Left ventricle myocardium inferior (tissue), 1 donor: Measurements from ENCODE around the gene C1orf159. TPM values are rescaled to one million over a fixed set of nuclear protein-coding genes. Genes with fewer than 3 reads are reported as not detected.

Source experiments
- DNase-seq: peaks from one replicate; pipeline ENCODE4 v3.0.0-alpha.2; 2020
- H3K27ac ChIP-seq: fragments of 200-600 bp; replicated peaks from 2 replicates; pipeline ENCODE4 v1.8.0; 2021
- H3K27me3 ChIP-seq: fragments of 200-600 bp; 2 replicates; pipeline ENCODE4 v1.8.0; 2021; ENCODE audit warnings: low read depth
- H3K36me3 ChIP-seq: fragments of 200-600 bp; 2 replicates; pipeline ENCODE4 v1.8.0; 2021
- H3K4me1 ChIP-seq: fragments of 200-600 bp; 2 replicates; pipeline ENCODE4 v1.8.0; 2021
- H3K4me3 ChIP-seq: fragments of 200-600 bp; 2 replicates; pipeline ENCODE4 v1.8.0; 2021; ENCODE audit warnings: mild to moderate bottlenecking, moderate library complexity
- H3K9me3 ChIP-seq: fragments of 200-600 bp; replicated peaks from 2 replicates; pipeline ENCODE4 v1.8.0; 2021
- CTCF ChIP-seq: fragments of 200-600 bp; IDR thresholded peaks from 2 replicates; pipeline ENCODE4 v1.8.0; 2021; ENCODE audit warnings: antibody characterized with exemption, mild to moderate bottlenecking, borderline replicate concordance
- intact Hi-C: fragments of 100-400 bp; cut with micrococcal nuclease; formaldehyde crosslinking; loops from one replicate; pipeline ENCODE4 v1.11.0; 2022
- total RNA-seq: library from RNA; stranded (reverse); fragmentation: NEBNext Ultra II Directional; extraction: Animal tissue kit (Norgen Biotek cat#: 25700); gene quantifications from one replicate; pipeline ENCODE4 v1.2.1, GENCODE V29; 2021
- donor health status: DM: no; HTN: yes; CAD: no; lungs with severe emphysema.

C1orf159 gene
- total RNA-seq, 1 donor from 2014 or later = 3.8 TPM

GRCh38 chr1:1148061-1148460 is 32.2 kb upstream of the C1orf159 start:
- no peak for DNase-seq
- Histone ChIP-seq H3K27me3 (peaks cover 45% of the 10 kb centered on the region), H3K36me3 (no peaks in the 10 kb centered on the region)

GRCh38 chr1:1146596-1146995 is 30.7 kb upstream of the C1orf159 start:
- TF ChIP-seq CTCF = no peak

More at GRCh38 chr1:1148061-1148460, 32.2 kb upstream of the C1orf159 start:
- Histone ChIP-seq H3K4me3 (no peak overlapping the region), H3K27ac (no peak overlapping the region), H3K4me1 (no peaks in the 10 kb centered on the region), H3K9me3 (no peaks in the 10 kb centered on the region)
- intact Hi-C loops = no loop called here
- no peak for TF ChIP-seq CTCF

DNA sequence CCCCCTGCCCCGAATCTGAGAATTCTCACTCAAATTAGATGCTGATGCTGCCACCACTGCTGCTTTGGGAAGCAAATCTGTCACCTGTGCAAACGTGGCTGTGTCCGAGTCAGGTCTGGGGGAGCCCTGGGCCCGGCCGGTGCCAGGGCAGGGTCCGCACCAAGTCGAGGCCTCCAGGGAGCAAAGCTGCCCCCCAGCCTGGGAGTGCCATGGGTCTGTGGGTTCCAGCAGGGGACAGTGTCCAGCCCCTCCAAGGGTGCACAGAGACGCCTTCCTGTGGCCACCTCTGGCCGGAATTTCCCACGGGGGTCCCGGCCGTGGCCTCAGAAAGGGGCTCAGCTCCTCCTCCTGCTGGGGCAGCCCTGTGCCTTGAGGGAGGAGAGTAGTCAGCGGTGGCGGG is 30.1 kb upstream of the C1orf159 start:
- H3K27me3 ChIP-seq = peaks cover 62% of the 10 kb centered on the region
- no peak for DNase-seq
- H3K27ac ChIP-seq = no peak overlapping the region
- H3K4me3 ChIP-seq = no peak overlapping the region
- TF ChIP-seq CTCF = no peak
- no peaks in the 10 kb centered on the region for H3K36me3 ChIP-seq
- H3K4me1 ChIP-seq = no peaks in the 10 kb centered on the region
- H3K9me3 ChIP-seq = no peaks in the 10 kb centered on the region
- intact Hi-C loops = no loop called here

More at GRCh38 chr1:1146596-1146995, 30.7 kb upstream of the C1orf159 start:
- no peak for DNase-seq
- H3K27me3 ChIP-seq = peaks cover 60% of the 10 kb centered on the region
- no peak overlapping the region for H3K27ac ChIP-seq
- H3K9me3 ChIP-seq = no peaks in the 10 kb centered on the region
- no peak overlapping the region for H3K4me3 ChIP-seq
- no peaks in the 10 kb centered on the region for H3K36me3 ChIP-seq
- no peaks in the 10 kb centered on the region for H3K4me1 ChIP-seq
- intact Hi-C loops = no loop called here

DNA sequence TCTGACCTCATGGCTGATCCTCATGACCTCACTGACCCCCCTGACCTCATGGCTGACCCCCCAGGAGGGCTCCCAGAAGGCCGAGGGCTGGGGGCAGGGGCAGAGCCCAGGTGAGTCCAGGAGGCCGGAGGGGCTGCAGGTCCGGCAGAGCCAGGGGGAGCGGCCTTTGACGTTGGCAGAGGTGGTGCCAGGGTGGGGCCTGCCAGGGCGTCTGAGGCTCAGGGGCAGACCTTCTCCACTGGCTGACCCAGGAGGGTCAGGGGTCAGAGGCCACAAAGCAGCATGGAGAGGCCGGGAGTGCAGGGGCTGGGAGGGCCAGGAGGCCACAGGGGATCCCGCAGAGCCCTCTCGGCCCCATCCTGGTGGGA is 29.6 kb upstream of the C1orf159 start:
- Histone ChIP-seq H3K27ac (no peak overlapping the region), H3K27me3 (peaks cover 64% of the 10 kb centered on the region), H3K4me3 (no peak overlapping the region), H3K9me3 (no peaks in the 10 kb centered on the region), H3K4me1 (no peaks in the 10 kb centered on the region), H3K36me3 (no peaks in the 10 kb centered on the region)
- no peak for TF ChIP-seq CTCF
- DNase-seq = no peak
- intact Hi-C loops = no loop called here

DNA sequence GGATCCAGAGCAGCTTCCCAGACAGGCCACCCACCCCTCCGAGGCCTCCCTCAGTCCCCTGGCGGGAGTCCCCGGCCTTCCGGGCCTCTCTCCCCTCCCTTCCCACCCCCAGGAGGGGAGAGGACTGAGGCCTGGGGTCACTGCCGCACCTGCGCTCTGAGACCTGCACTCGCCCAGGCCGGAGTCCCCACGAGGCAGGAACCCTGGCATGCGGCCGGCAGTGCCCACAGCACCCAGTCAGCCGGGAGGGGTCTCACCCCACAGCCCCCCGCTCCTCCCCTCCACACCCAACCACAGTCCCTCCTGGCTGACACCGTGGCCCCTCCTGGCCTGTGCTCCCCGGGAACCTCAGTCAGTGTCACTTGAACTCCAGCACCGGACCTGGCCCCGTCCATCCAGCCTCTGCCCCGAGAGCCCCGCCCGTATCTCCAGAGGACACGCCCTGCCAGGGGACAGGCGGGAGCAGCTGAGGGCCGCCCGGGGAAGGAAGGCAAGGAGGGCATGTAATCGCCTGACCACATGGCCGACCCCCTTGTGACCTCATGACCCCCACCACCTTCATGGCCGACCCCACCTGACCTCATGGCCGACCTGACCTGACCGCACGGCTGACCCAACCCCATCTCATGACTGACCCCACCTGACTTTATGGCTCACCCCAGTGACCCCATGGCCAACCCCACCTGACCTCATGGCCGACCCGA is 29.1 kb upstream of the C1orf159 start:
- Histone ChIP-seq H3K4me1 (no peaks in the 10 kb centered on the region), H3K27ac (no peak overlapping the region), H3K27me3 (peaks cover 60% of the 10 kb centered on the region), H3K36me3 (no peaks in the 10 kb centered on the region), H3K4me3 (no peak overlapping the region), H3K9me3 (no peaks in the 10 kb centered on the region)
- DNase-seq = no peak
- intact Hi-C loops = no loop called here
- no peak for TF ChIP-seq CTCF
